ENCODE results near the gene AIF1. TPM values are rescaled to one million over a fixed set of nuclear protein-coding genes. Genes with fewer than 3 reads are reported as not detected.

The AIF1 gene
- total RNA-seq, 1 experiment from 2014 or later, result not detected

GRCh38 chr6:31614075-31614619 lies 887 bp upstream of the AIF1 start:
- intact Hi-C loops (cut with micrococcal nuclease), result no loop called here
- H3K4me1 Mint-ChIP-seq (ENCODE audit: insufficient read depth, unreplicated experiment), result no peaks in the 10 kb centered on the region
- H3K36me3 Mint-ChIP-seq (ENCODE audit: insufficient read depth, unreplicated experiment), result no peaks in the 10 kb centered on the region
- POLR2A ChIA-PET, result interaction anchor here (1.1 kb wide), 1 partner anchor 38 kb away, joined by 3 read pairs; the partner anchor contains the start of gene BAG6
- H3K27me3 Mint-ChIP-seq (ENCODE audit: insufficient read depth, unreplicated experiment), result no peaks in the 10 kb centered on the region
- no peak overlapping the region for H3K4me3 Mint-ChIP-seq (ENCODE audit: unreplicated experiment)
- CTCF ChIA-PET, result interaction anchor here (0.6 kb wide), 1 partner anchor 275 kb away, joined by 3 read pairs; no protein-coding TSS in a partner anchor
- BruUV-seq (replicated peaks), result no TSS peak
- no peaks in the 10 kb centered on the region for H3K9me3 Mint-ChIP-seq (ENCODE audit: unreplicated experiment)
- no peak for DNase-seq (ENCODE audit: unreplicated experiment)
- no peak overlapping the region for H3K27ac Mint-ChIP-seq (ENCODE audit: low read depth, unreplicated experiment)
- no peak for TF ChIP-seq CTCF (IDR thresholded peaks at IDR 0.05; ENCODE audit: unreplicated experiment)

GRCh38 chr6:31615748-31616147 lies 714 bp downstream of the AIF1 start:
- intact Hi-C loops (cut with micrococcal nuclease), result no loop called here
- H3K9me3 Mint-ChIP-seq (ENCODE audit: unreplicated experiment), result no peaks in the 10 kb centered on the region
- no peak overlapping the region for H3K4me3 Mint-ChIP-seq (ENCODE audit: unreplicated experiment)
- no peaks in the 10 kb centered on the region for H3K36me3 Mint-ChIP-seq (ENCODE audit: insufficient read depth, unreplicated experiment)
- DNase-seq (ENCODE audit: unreplicated experiment), result no peak
- BruUV-seq (replicated peaks), result no TSS peak
- POLR2A ChIA-PET, result interaction anchor here (0.7 kb wide), 1 partner anchor 495 kb away, joined by 3 read pairs; no protein-coding TSS in a partner anchor
- H3K4me1 Mint-ChIP-seq (ENCODE audit: insufficient read depth, unreplicated experiment), result no peaks in the 10 kb centered on the region
- H3K27ac Mint-ChIP-seq (ENCODE audit: low read depth, unreplicated experiment), result no peak overlapping the region
- TF ChIP-seq CTCF (IDR thresholded peaks at IDR 0.05; ENCODE audit: unreplicated experiment), result no peak
- CTCF ChIA-PET, result interaction anchor here (1.4 kb wide), 1 partner anchor 17 kb away, joined by 6 read pairs; no protein-coding TSS in a partner anchor
- H3K27me3 Mint-ChIP-seq (ENCODE audit: insufficient read depth, unreplicated experiment), result no peaks in the 10 kb centered on the region

DNA sequence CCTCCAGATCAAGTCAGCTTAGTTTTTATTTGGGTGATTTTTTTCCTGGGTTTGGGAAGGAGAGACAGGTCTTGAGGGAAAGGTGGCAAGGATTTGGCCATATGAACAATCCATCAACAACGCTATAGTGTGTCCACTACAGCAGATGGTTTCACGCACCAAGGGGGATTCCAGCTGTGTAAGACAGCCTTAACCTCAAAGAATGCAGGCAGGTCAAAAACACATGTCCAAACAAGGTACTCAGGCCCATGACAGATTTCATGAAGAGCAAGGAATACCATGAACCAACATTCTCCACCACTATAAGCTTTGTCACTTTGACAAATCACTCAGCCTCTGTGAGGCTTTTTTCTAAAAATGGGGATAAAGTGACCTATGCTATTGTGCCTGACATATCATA lies 2.0 kb downstream of the AIF1 start:
- ChIA-PET CTCF (interaction anchor here (0.5 to 1.0 kb wide), 4 partner anchors 15 to 895 kb away, joined by 3 to 5 read pairs (median 3); no protein-coding TSS in a partner anchor), POLR2A (no interaction called here)
- Mint-ChIP-seq H3K27me3 (ENCODE audit: insufficient read depth, unreplicated experiment) (no peaks in the 10 kb centered on the region), H3K4me1 (ENCODE audit: insufficient read depth, unreplicated experiment) (peaks cover 7% of the 10 kb centered on the region), H3K27ac (ENCODE audit: low read depth, unreplicated experiment) (no peak overlapping the region), H3K36me3 (ENCODE audit: insufficient read depth, unreplicated experiment) (peaks cover 7% of the 10 kb centered on the region), H3K9me3 (ENCODE audit: unreplicated experiment) (no peaks in the 10 kb centered on the region), H3K4me3 (ENCODE audit: unreplicated experiment) (no peak overlapping the region)
- intact Hi-C loops (cut with micrococcal nuclease), result no loop called here
- TF ChIP-seq CTCF (IDR thresholded peaks at IDR 0.05; ENCODE audit: unreplicated experiment), result no peak
- no TSS peak for BruUV-seq (replicated peaks)
- DNase-seq (ENCODE audit: unreplicated experiment), result no peak

GRCh38 chr6:31619805-31620585 lies 5.0 kb downstream of the AIF1 start:
- peak overlapping the region; percentile 76 for H3K4me3 Mint-ChIP-seq (ENCODE audit: unreplicated experiment)
- H3K27ac Mint-ChIP-seq (ENCODE audit: low read depth, unreplicated experiment), result peak overlapping the region; percentile 89
- H3K9me3 Mint-ChIP-seq (ENCODE audit: unreplicated experiment), result no peaks in the 10 kb centered on the region
- TSS peak; percentile 95 for BruUV-seq (replicated peaks)
- intact Hi-C loops (cut with micrococcal nuclease), result loop anchor here (1.0 to 5.0 kb wide), 2 partner anchors 42 to 78 kb away; partner anchors contain the start of genes C6orf47, DDX39B and GPANK1
- H3K36me3 Mint-ChIP-seq (ENCODE audit: insufficient read depth, unreplicated experiment), result peaks cover 37% of the 10 kb centered on the region
- H3K27me3 Mint-ChIP-seq (ENCODE audit: insufficient read depth, unreplicated experiment), result no peaks in the 10 kb centered on the region
- peaks cover 17% of the 10 kb centered on the region for H3K4me1 Mint-ChIP-seq (ENCODE audit: insufficient read depth, unreplicated experiment)
- TF ChIP-seq CTCF (IDR thresholded peaks at IDR 0.05; ENCODE audit: unreplicated experiment), result no peak
- POLR2A ChIA-PET, result interaction anchor here (0.7 to 8.0 kb wide), 6 partner anchors 19 to 123 kb away, joined by 3 to 117 read pairs (median 37); partner anchors contain the start of genes ATP6V1G2, BAG6, CSNK2B and DDX39B
- peak; percentile 99 for DNase-seq (ENCODE audit: unreplicated experiment)
- CTCF ChIA-PET, result interaction anchor here (0.6 to 0.9 kb wide), 2 partner anchors 13 to 23 kb away, joined by 3 to 4 read pairs; no protein-coding TSS in a partner anchor
